ENCODE data around the gene LYPD4.

GRCh38 chr19:41851456-41851855 is 7.0 kb upstream of the LYPD4 start:
- no peak for TF ChIP-seq CTCF (conservative IDR thresholded peaks at IDR 0.05)
- no peak for TF ChIP-seq EZH2 (IDR thresholded peaks at IDR 0.05; ENCODE audit: low read depth)

Data from PC-9 (cell line).